GM12878 (cell line): ENCODE results near the gene SPTLC2. TPM values are rescaled to one million over a fixed set of nuclear protein-coding genes. Genes with fewer than 3 reads are reported as not detected.

Experiments
- ATAC-seq: fragments of 200-7000 bp; cut with Tn5 transposase; 3 replicates; pipeline ENCODE4 v1.9.1; 2020; ENCODE audit warnings: mild to moderate bottlenecking, moderate library complexity
- BruUV-seq: library from RNA; stranded (reverse); fragments of 400-500 nt; replicated peaks from 2 replicates; lab custom pipeline; 2021; lab: Mats Ljungman, UMichigan
- CTCF ChIA-PET: fragments of 300-600 bp; sonication (Branson Sonifier 250); formaldehyde crosslinking; extraction: SDS; loops from one replicate; lab custom pipeline; 2021; ENCODE audit warnings: inconsistent platforms; lab: Yijun Ruan, JAX
- POLR2A ChIA-PET: fragments of 350-600 bp; formaldehyde crosslinking; extraction: SDS; loops from one replicate; lab custom pipeline; 2021; ENCODE audit warnings: inconsistent platforms; lab: Charles Lee
- RAD21 ChIA-PET: fragments of 300-600 bp; sonication (Branson Sonifier 250); formaldehyde crosslinking; loops from one replicate; lab custom pipeline; 2023; ENCODE audit warnings: antibody characterized with exemption; ENCODE audit not compliant: unreplicated experiment; lab: Charles Lee
- SMC1A ChIA-PET: fragments of 300-600 bp; sonication (Branson Sonifier 250); formaldehyde crosslinking; loops from one replicate; lab custom pipeline; 2023; ENCODE audit not compliant: unreplicated experiment, uncharacterized antibody; lab: Charles Lee
- DNase-seq: peaks from one replicate; pipeline ENCODE4 v3.0.0-alpha.2; 2011; ENCODE audit warnings: low read depth, low spot score
- FAIRE-seq: peaks from 3 replicates; lab custom pipeline; 2011; peaks lifted over from hg19 to GRCh38; lab: Jason Lieb, UNC
- H2AFZ ChIP-seq: 2 replicates; pipeline ENCODE4 v1.6.0; 2011; ENCODE audit warnings: low read depth, low read length, control low read depth; ENCODE audit not compliant: control insufficient read depth
- H3K27ac ChIP-seq: 2 replicates; pipeline ENCODE4 v1.5.1; 2011; ENCODE audit warnings: control low read depth; ENCODE audit not compliant: control insufficient read depth, insufficient read depth
- H3K27me3 ChIP-seq, 2 experiments: replicated peaks in 1 of 2; 2 replicates each; pipeline versions ENCODE4 v1.6.0 to v1.6.1; 2011; ENCODE audit warnings: low read length in 1 of 2; ENCODE audit not compliant: control insufficient read depth in 2 of 2, insufficient read depth in 2 of 2
- H3K36me3 ChIP-seq, 2 experiments: 2 replicates each; pipeline ENCODE4 v1.5.1; 2011; ENCODE audit warnings: low read length in 1 of 2; ENCODE audit not compliant: control insufficient read depth in 2 of 2, insufficient read depth in 2 of 2
- H3K4me1 ChIP-seq: 2 replicates; pipeline ENCODE4 v1.6.1; 2011; ENCODE audit warnings: mild to moderate bottlenecking, low read length, moderate library complexity, mixed read lengths; ENCODE audit not compliant: control insufficient read depth, insufficient read depth
- H3K4me2 ChIP-seq: 2 replicates; pipeline ENCODE4 v1.6.0; 2011; ENCODE audit warnings: control low read depth; ENCODE audit not compliant: control insufficient read depth, insufficient read depth
- H3K4me3 ChIP-seq: fragments of 200-600 bp; sonication (generic); 2 replicates; pipeline ENCODE4 v1.5.1; 2016
- H3K79me2 ChIP-seq: 2 replicates; pipeline ENCODE4 v1.6.0; 2011; ENCODE audit warnings: low read length; ENCODE audit not compliant: control insufficient read depth, insufficient read depth
- H3K9ac ChIP-seq: 2 replicates; pipeline ENCODE4 v1.8.0; 2011; ENCODE audit warnings: low read length, control low read depth, mixed read lengths; ENCODE audit not compliant: control insufficient read depth, insufficient read depth
- H3K9me3 ChIP-seq: replicated peaks from 3 replicates; pipeline ENCODE4 v1.5.1; 2011; ENCODE audit warnings: mild to moderate bottlenecking, low read length; ENCODE audit not compliant: control insufficient read depth, insufficient read depth
- H4K20me1 ChIP-seq: 2 replicates; pipeline ENCODE4 v1.6.0; 2011; ENCODE audit not compliant: control insufficient read depth, insufficient read depth
- HDGF ChIP-seq: fragments of 450-650 bp; IDR thresholded peaks from 2 replicates; pipeline ENCODE4 v1.6.1; 2016; ENCODE audit warnings: antibody characterized with exemption
- IKZF1 ChIP-seq: fragments of 450-650 bp; conservative IDR thresholded peaks from 2 replicates; pipeline ENCODE4 v1.6.1; 2017; ENCODE audit warnings: antibody characterized with exemption, mild to moderate bottlenecking
- IRF4 ChIP-seq: IDR thresholded peaks from 2 replicates; pipeline ENCODE4 v1.6.1; 2011; ENCODE audit warnings: low read depth, low read length
- JUNB ChIP-seq: IDR thresholded peaks from 2 replicates; pipeline ENCODE4 v1.6.1; 2016; ENCODE audit warnings: antibody characterized with exemption, mild to moderate bottlenecking
- JUND ChIP-seq: IDR thresholded peaks from 2 replicates; pipeline ENCODE4 v1.6.1; 2012; ENCODE audit warnings: low read depth, mild to moderate bottlenecking, low read length, improper control_type of control experiment, moderate library complexity
- KAT2A ChIP-seq: conservative IDR thresholded peaks from 2 replicates; pipeline ENCODE4 v1.6.1; 2011; ENCODE audit warnings: low read depth, low read length; ENCODE audit not compliant: control insufficient read depth
- MEF2A ChIP-seq: IDR thresholded peaks from 2 replicates; pipeline ENCODE4 v1.6.1; 2011; ENCODE audit warnings: low read depth, mild to moderate bottlenecking, low read length, moderate library complexity; ENCODE audit not compliant: insufficient read depth
- POLR2A ChIP-seq: IDR thresholded peaks from 2 replicates; pipeline ENCODE4 v1.6.1; 2011; ENCODE audit warnings: low read depth, mild to moderate bottlenecking, low read length
- POU2F2 ChIP-seq: IDR thresholded peaks from 3 replicates; pipeline ENCODE4 v1.6.1; 2011; ENCODE audit warnings: low read depth, mild to moderate bottlenecking, low read length, borderline replicate concordance
- SUPT20H ChIP-seq: IDR thresholded peaks from 2 replicates; pipeline ENCODE4 v1.6.1; 2011; ENCODE audit warnings: low read depth, mild to moderate bottlenecking, low read length, moderate library complexity, borderline replicate concordance; ENCODE audit not compliant: control insufficient read depth
- ZBED1 ChIP-seq: IDR thresholded peaks from 2 replicates; pipeline ENCODE4 v1.6.1; 2016; ENCODE audit warnings: borderline replicate concordance
- ZNF274 ChIP-seq: IDR thresholded peaks from one replicate; pipeline ENCODE4 v1.8.0; 2011; ENCODE audit not compliant: insufficient read length, insufficient read depth
- ZNF622 ChIP-seq: fragments of 450-650 bp; IDR thresholded peaks from 2 replicates; pipeline ENCODE4 v1.6.1; 2017; ENCODE audit warnings: mild to moderate bottlenecking, inconsistent platforms
- WGBS: methylation state at CpG from one replicate; pipeline ENCODE4 v1.1.6; 2016; ENCODE audit warnings: low lambda C conversion rate; ENCODE audit not compliant: insufficient replicate concordance, insufficient coverage; ENCODE audit errors: missing lambda C conversion rate; 5-methylcytosine and 5-hydroxymethylcytosine counted together
- in situ Hi-C: fragments of 300-500 bp; cut with MboI; formaldehyde crosslinking; loops from 9 replicates; pipeline ENCODE4 v1.14.3; 2018; ENCODE audit warnings: mixed read lengths
- intact Hi-C: fragments of 100-400 bp; cut with micrococcal nuclease; formaldehyde crosslinking; loops from one replicate; pipeline ENCODE4 v1.14.2; 2022; ENCODE audit not compliant: unreplicated experiment
- polyA plus RNA-seq, 11 experiments: library from polyadenylated mRNA; depleted of rRNA in 4 of 11; unstranded in 6 of 11; stranded (reverse) in 5 of 11; fragments of >200 nt; fragmentation: Nextera tagmentation in 4 of 11; fragmentation: Illumina TruSeq in 1 of 11; extraction: Ambion mirVana in 4 of 11; extraction: Trizol in 1 of 11; gene quantifications; 1 replicate in 1 of 11; 2 replicates in 10 of 11; pipeline versions ENCODE4 v1.2.1 to v1.2.3, GENCODE V29; 2011 to 2016; ENCODE audit warnings: inconsistent platforms in 2 of 11, missing spikeins in 2 of 11, low read depth in 1 of 11
- total RNA-seq, 4 experiments: library from RNA; depleted of rRNA in 3 of 4; stranded (reverse); fragments of >200 nt in 3 of 4; fragmentation: Illumina TruSeq in 1 of 4; extraction: Trizol in 1 of 4; gene quantifications; 2 replicates each; pipeline versions ENCODE4 v1.2.1 to v1.2.3, GENCODE V29; 2013 to 2021
- TF ChIP-seq, protein P1 (sequence below): fragments of 450-650 bp; IDR thresholded peaks from 2 replicates; pipeline ENCODE4 v1.6.1; 2014; ENCODE audit warnings: mild to moderate bottlenecking

SPTLC2 gene
- total and polyA plus RNA-seq, 10 of the 15 experiments (the other 5 are each of a cell fraction or from before 2014, with no cell fraction given): 6.9 to 35.1 (median 19.7) TPM

DNA sequence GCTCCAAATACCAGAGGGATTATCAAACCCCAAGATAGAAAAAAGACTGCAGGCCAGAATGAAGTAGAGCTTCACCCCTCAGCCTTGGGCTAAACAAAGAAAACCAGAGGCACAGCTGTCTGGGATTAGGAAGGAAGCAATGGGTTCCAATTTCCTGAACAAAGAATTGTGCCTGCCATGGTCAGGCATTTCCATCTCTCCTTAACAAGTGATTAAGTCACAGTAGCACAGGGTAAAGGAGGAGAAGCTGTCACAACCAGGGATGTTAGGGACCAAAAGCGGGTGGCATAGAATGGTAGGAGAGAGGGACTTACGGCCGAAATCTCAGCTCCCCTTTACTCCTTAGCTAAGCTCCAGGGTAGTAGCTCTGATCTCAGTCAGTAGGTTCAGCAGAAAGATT, 33.9 kb downstream of the SPTLC2 start:
- Histone ChIP-seq H3K4me2 (no peak overlapping the region), H3K9me3 (no peaks in the 10 kb centered on the region), H3K9ac (no peak overlapping the region), H3K36me3 (no peaks in the 10 kb centered on the region), H3K79me2 (peaks cover 9% of the 10 kb centered on the region), H3K27ac (no peak overlapping the region), H3K27me3 (no peaks in the 10 kb centered on the region), H3K4me1 (peaks cover 8% of the 10 kb centered on the region), H2AFZ (no peak overlapping the region), H3K4me3 (no peak overlapping the region), H4K20me1 (no peaks in the 10 kb centered on the region; the same call in 1 of the 2 replicates)
- RAD21 ChIA-PET: no interaction called here
- FAIRE-seq (no peak), ATAC-seq (no peak), DNase-seq (no peak)
- TF ChIP-seq ZNF622 (no peak), POLR2A (no peak), POU2F2 (no peak)
- WGBS: 100% methylated on average over 3 of the region's 3 CpGs
- SMC1A ChIA-PET: interaction anchor here (0.9 to 2.8 kb wide), 7 partner anchors 8 to 155 kb away, joined by 3 to 16 read pairs (median 5); no protein-coding TSS in a partner anchor
- in situ Hi-C loops (no loop called here), intact Hi-C loops (no loop called here)
- no TSS peak for BruUV-seq
- CTCF ChIA-PET: interaction anchor here (0.6 kb wide), 1 partner anchor 94 kb away, joined by 3 read pairs; no protein-coding TSS in a partner anchor
- POLR2A ChIA-PET: interaction anchor here (1.1 to 1.8 kb wide), 2 partner anchors 11 to 25 kb away, joined by 4 to 6 read pairs; no protein-coding TSS in a partner anchor

DNA sequence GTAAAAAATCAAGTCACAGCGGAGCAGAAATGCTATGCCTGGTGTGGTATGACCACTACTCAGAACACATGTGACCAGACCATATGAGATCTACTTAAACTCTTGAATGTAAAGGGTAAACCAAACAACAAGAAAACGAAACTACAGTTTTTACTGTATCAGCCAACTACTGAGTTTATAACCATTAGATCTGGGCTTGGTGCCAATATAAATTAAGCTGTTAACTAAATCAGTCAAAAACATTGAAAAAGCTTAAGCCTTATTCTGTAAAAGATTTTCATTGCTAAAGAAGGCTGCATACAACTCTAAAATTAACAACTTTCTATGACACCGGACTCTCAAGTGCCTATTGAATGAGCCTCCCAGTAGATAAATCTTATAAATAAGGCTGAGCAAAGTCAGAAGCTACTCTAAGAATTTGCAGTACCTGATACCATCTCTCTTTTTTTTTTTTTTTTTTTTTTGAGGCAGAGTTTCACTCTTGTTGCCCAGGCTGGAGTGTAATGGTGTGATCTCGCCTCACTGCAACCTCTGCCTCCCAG, 35.4 kb downstream of the SPTLC2 start:
- Histone ChIP-seq H4K20me1 (no peaks in the 10 kb centered on the region; the same call in 1 of the 2 replicates), H3K27me3 (no peaks in the 10 kb centered on the region), H3K4me2 (peak overlapping the region; percentile 45; the same call in 1 of the 2 replicates), H3K9me3 (no peaks in the 10 kb centered on the region), H3K79me2 (peaks cover 5% of the 10 kb centered on the region), H2AFZ (no peak overlapping the region), H3K4me1 (peaks cover 4% of the 10 kb centered on the region), H3K4me3 (no peak overlapping the region), H3K9ac (no peak overlapping the region), H3K27ac (peak overlapping the region; percentile 45; the same call in 1 of the 2 replicates), H3K36me3 (no peaks in the 10 kb centered on the region; a peak in 1 of 4 replicates)
- ChIA-PET SMC1A (interaction anchor here (0.9 to 2.8 kb wide), 10 partner anchors 9 to 37 kb away, joined by 3 to 33 read pairs (median 6); no protein-coding TSS in a partner anchor), CTCF (interaction anchor here (0.9 to 2.1 kb wide), 5 partner anchors 9 to 122 kb away, joined by 4 to 7 read pairs (median 5); no protein-coding TSS in a partner anchor), POLR2A (interaction anchor here (0.6 to 1.4 kb wide), 5 partner anchors 9 to 201 kb away, joined by 3 to 7 read pairs (median 4); no protein-coding TSS in a partner anchor), RAD21 (interaction anchor here (0.7 to 1.9 kb wide), 5 partner anchors 9 to 460 kb away, joined by 3 to 6 read pairs (median 3); no protein-coding TSS in a partner anchor)
- no TSS peak for BruUV-seq
- ATAC-seq (peak; percentile 99), FAIRE-seq (peak; percentile 88), DNase-seq (peak; percentile 66)
- intact Hi-C loops (no loop called here), in situ Hi-C loops (no loop called here)
- 5% methylated on average over 3 of the region's 4 CpGs for WGBS
- TF ChIP-seq JUND (0 out of 2 replicates have a peak, but pooled peaks have one; percentile 59), JUNB (peak; percentile 76), MEF2A (0 out of 2 replicates have a peak, but pooled peaks have one; percentile 29), HDGF (no peak), ZBED1 (0 out of 2 replicates have a peak, but pooled peaks have one; percentile 29), KAT2A (no peak), SUPT20H (no peak), IKZF1 (no peak; the same call in 1 of the 2 replicates), ZNF274 (no peak), IRF4 (peak; percentile 59; the same call in 1 of the 2 replicates)
- TF ChIP-seq, protein P1, sequence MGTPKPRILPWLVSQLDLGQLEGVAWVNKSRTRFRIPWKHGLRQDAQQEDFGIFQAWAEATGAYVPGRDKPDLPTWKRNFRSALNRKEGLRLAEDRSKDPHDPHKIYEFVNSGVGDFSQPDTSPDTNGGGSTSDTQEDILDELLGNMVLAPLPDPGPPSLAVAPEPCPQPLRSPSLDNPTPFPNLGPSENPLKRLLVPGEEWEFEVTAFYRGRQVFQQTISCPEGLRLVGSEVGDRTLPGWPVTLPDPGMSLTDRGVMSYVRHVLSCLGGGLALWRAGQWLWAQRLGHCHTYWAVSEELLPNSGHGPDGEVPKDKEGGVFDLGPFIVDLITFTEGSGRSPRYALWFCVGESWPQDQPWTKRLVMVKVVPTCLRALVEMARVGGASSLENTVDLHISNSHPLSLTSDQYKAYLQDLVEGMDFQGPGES: no peak
